HepG2 (cell line): ENCODE data around the gene KDM3B.

Experiments
- ARID2 ChIP-seq: sonication (generic); formaldehyde crosslinking; IDR thresholded peaks from 2 replicates; pipeline ENCODE4 v1.8.1; 2022; ENCODE audit warnings: mild to moderate bottlenecking, missing genetic modification reagents, borderline replicate concordance
- CTCF ChIP-seq: sonication (generic); formaldehyde crosslinking; IDR thresholded peaks from 2 replicates; pipeline ENCODE4 v1.5.0; 2020; ENCODE audit warnings: mild to moderate bottlenecking, missing genetic modification reagents, moderate library complexity
- FOXC1 ChIP-seq: sonication (generic); formaldehyde crosslinking; IDR thresholded peaks from 2 replicates; pipeline ENCODE4 v1.8.0; 2022; ENCODE audit warnings: mild to moderate bottlenecking, missing genetic modification reagents, borderline replicate concordance
- HBP1 ChIP-seq: IDR thresholded peaks from 2 replicates; pipeline ENCODE4 v1.6.1; 2016; ENCODE audit warnings: low read depth, control low read depth
- MIER2 ChIP-seq: IDR thresholded peaks from 2 replicates; pipeline ENCODE4 v1.6.1; 2016; ENCODE audit warnings: missing biosample characterization, missing genetic modification reagents
- MXI1 ChIP-seq: IDR thresholded peaks from 3 replicates; pipeline ENCODE4 v1.6.1; 2012; ENCODE audit warnings: low read depth, low read length, inconsistent platforms, borderline replicate concordance
- PREB ChIP-seq: sonication (generic); formaldehyde crosslinking; IDR thresholded peaks from 2 replicates; pipeline ENCODE4 v1.4.0; 2020; ENCODE audit warnings: missing genetic modification reagents
- RAD21 ChIP-seq: fragments of 450-650 bp; formaldehyde crosslinking; IDR thresholded peaks from 2 replicates; pipeline ENCODE4 v1.5.0; 2020; ENCODE audit warnings: mild to moderate bottlenecking
- RNF219 ChIP-seq: sonication (generic); formaldehyde crosslinking; IDR thresholded peaks from 2 replicates; pipeline ENCODE4 v1.5.0; 2020; ENCODE audit warnings: mild to moderate bottlenecking, missing genetic modification reagents
- TP53 ChIP-seq: sonication (generic); formaldehyde crosslinking; conservative IDR thresholded peaks from 2 replicates; pipeline ENCODE4 v1.4.0; 2020; ENCODE audit warnings: missing genetic modification reagents
- ZFP37 ChIP-seq: sonication (generic); formaldehyde crosslinking; IDR thresholded peaks from 2 replicates; pipeline ENCODE4 v1.4.0; 2020; ENCODE audit warnings: missing genetic modification reagents, borderline replicate concordance
- ZNF331 ChIP-seq: sonication (generic); formaldehyde crosslinking; IDR thresholded peaks from 2 replicates; pipeline ENCODE4 v1.4.0; 2020; ENCODE audit warnings: missing genetic modification reagents
- ZNF710 ChIP-seq: sonication (generic); formaldehyde crosslinking; IDR thresholded peaks from 2 replicates; pipeline ENCODE4 v1.5.0; 2020; ENCODE audit warnings: mild to moderate bottlenecking, missing genetic modification reagents, borderline replicate concordance

- TF ChIP-seq ARID2 (CRISPR knock-in tag) (no peak), CTCF (CRISPR knock-in tag) (no peak), RAD21 (CRISPR knock-in tag) (no peak), PREB (CRISPR knock-in tag) (no peak), MIER2 (CRISPR knock-in tag) (no peak), ZFP37 (CRISPR knock-in tag) (no peak), MXI1 (no peak), FOXC1 (CRISPR knock-in tag) (no peak), HBP1 (CRISPR knock-in tag) (no peak), ZNF331 (CRISPR knock-in tag) (no peak), ZNF710 (CRISPR knock-in tag) (no peak), TP53 (CRISPR knock-in tag) (no peak), RNF219 (CRISPR knock-in tag) (no peak)
Observed at GRCh38 chr5:138468133-138468965, 115.9 kb downstream of the KDM3B start.
